MM.1S (cell line): ENCODE data around the gene WDFY4.

Experiments
- DNase-seq: peaks from one replicate; pipeline ENCODE4 v3.0.0-alpha.2; 2015
- H2AFZ ChIP-seq: fragments of 300-600 bp; sonication (generic); 2 replicates; pipeline ENCODE4 v1.6.0; 2016; ENCODE audit warnings: antibody characterized with exemption, low read length
- H3F3A ChIP-seq: fragments of 300-600 bp; sonication (generic); 2 replicates; pipeline ENCODE4 v1.6.1; 2016; ENCODE audit warnings: mild to moderate bottlenecking, antibody characterized with exemption, low read length, moderate library complexity, mixed read lengths; ENCODE audit not compliant: insufficient read depth
- H3K27ac ChIP-seq: fragments of 300-600 bp; sonication (generic); 2 replicates; pipeline ENCODE4 v1.5.1; 2016; ENCODE audit warnings: mild to moderate bottlenecking, low read length
- H3K27me3 ChIP-seq: fragments of 300-600 bp; sonication (generic); replicated peaks from 2 replicates; pipeline ENCODE4 v1.6.0; 2016; ENCODE audit warnings: low read length; ENCODE audit not compliant: insufficient read depth
- H3K36me3 ChIP-seq: fragments of 300-600 bp; sonication (generic); replicated peaks from 2 replicates; pipeline ENCODE4 v1.6.1; 2016; ENCODE audit warnings: mild to moderate bottlenecking, low read length, mixed read lengths; ENCODE audit not compliant: insufficient read depth
- H3K4me1 ChIP-seq: fragments of 300-600 bp; sonication (generic); 2 replicates; pipeline ENCODE4 v1.6.1; 2016; ENCODE audit warnings: low read length, mixed read lengths
- H3K4me2 ChIP-seq: fragments of 300-600 bp; sonication (generic); 2 replicates; pipeline ENCODE4 v1.6.0; 2016; ENCODE audit warnings: low read depth, low read length
- H3K4me3 ChIP-seq: fragments of 300-600 bp; sonication (generic); 2 replicates; pipeline ENCODE4 v1.5.1; 2016; ENCODE audit warnings: low read length, mixed read lengths
- H3K79me2 ChIP-seq: fragments of 300-600 bp; sonication (generic); 2 replicates; pipeline ENCODE4 v1.6.1; 2016; ENCODE audit warnings: mixed run types, low read length, mixed read lengths
- H3K9ac ChIP-seq: fragments of 300-600 bp; sonication (generic); 2 replicates; pipeline ENCODE4 v1.6.1; 2016; ENCODE audit warnings: low read length, mixed read lengths
- H3K9me2 ChIP-seq: fragments of 300-600 bp; sonication (generic); replicated peaks from 2 replicates; pipeline ENCODE4 v1.6.1; 2016; ENCODE audit warnings: mild to moderate bottlenecking, low read length, mixed read lengths; ENCODE audit not compliant: insufficient read depth
- H3K9me3 ChIP-seq: fragments of 300-600 bp; sonication (generic); replicated peaks from 2 replicates; pipeline ENCODE4 v1.6.1; 2016; ENCODE audit warnings: mild to moderate bottlenecking, low read length, mixed read lengths; ENCODE audit not compliant: insufficient read depth
- H4K20me1 ChIP-seq: fragments of 300-600 bp; sonication (generic); 2 replicates; pipeline ENCODE4 v1.6.1; 2016; ENCODE audit warnings: mild to moderate bottlenecking, low read length, moderate library complexity, mixed read lengths; ENCODE audit not compliant: insufficient read depth
- EZH2 ChIP-seq: fragments of 300-600 bp; sonication (generic); optimal IDR thresholded peaks from 2 replicates; pipeline ENCODE3; 2017; ENCODE audit warnings: low read depth, mild to moderate bottlenecking, antibody characterized with exemption, low read length, mixed read lengths
- EZH2phosphoT487 ChIP-seq: fragments of 300-600 bp; sonication (generic); IDR thresholded peaks from 2 replicates; pipeline ENCODE4 v1.6.1; 2018; ENCODE audit warnings: antibody characterized with exemption, low read length
- TF ChIP-seq, protein P1 (sequence below): fragments of 300-600 bp; sonication (generic); IDR thresholded peaks from 2 replicates; pipeline ENCODE4 v1.5.1; 2016; ENCODE audit warnings: antibody characterized with exemption, low read length, mixed read lengths

The WDFY4 gene

DNA sequence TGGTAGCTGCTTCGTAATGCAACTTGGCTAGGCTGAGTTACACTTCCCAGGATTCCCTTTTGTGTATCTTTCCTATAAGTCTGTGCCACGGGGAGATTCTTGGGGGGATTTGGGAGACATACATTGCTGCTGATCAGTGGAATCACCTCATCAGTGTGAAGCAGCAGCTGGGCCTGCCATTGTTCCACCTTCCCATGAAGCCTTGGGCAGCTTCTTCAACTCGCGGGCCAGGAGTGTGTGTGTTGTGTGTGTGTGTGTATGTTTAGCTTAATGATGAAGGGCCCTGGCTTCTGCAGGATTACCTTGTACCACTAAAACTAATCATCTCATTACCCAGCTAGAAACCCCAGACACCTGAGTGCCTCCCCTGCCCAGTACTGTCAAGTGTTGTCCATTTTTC is 46.5 kb upstream of the WDFY4 start:
- Histone ChIP-seq H3K4me2 (no peak overlapping the region), H3K9me3 (no peaks in the 10 kb centered on the region), H4K20me1 (no peaks in the 10 kb centered on the region), H3F3A (peaks cover 19% of the 10 kb centered on the region), H3K4me1 (peaks cover 54% of the 10 kb centered on the region), H3K27ac (no peak overlapping the region), H3K4me3 (no peak overlapping the region), H3K79me2 (no peaks in the 10 kb centered on the region), H3K9ac (no peak overlapping the region), H3K27me3 (no peaks in the 10 kb centered on the region), H2AFZ (no peak overlapping the region), H3K9me2 (no peaks in the 10 kb centered on the region), H3K36me3 (no peaks in the 10 kb centered on the region)
- DNase-seq: no peak
- TF ChIP-seq EZH2phosphoT487: no peak
- TF ChIP-seq, protein P1, sequence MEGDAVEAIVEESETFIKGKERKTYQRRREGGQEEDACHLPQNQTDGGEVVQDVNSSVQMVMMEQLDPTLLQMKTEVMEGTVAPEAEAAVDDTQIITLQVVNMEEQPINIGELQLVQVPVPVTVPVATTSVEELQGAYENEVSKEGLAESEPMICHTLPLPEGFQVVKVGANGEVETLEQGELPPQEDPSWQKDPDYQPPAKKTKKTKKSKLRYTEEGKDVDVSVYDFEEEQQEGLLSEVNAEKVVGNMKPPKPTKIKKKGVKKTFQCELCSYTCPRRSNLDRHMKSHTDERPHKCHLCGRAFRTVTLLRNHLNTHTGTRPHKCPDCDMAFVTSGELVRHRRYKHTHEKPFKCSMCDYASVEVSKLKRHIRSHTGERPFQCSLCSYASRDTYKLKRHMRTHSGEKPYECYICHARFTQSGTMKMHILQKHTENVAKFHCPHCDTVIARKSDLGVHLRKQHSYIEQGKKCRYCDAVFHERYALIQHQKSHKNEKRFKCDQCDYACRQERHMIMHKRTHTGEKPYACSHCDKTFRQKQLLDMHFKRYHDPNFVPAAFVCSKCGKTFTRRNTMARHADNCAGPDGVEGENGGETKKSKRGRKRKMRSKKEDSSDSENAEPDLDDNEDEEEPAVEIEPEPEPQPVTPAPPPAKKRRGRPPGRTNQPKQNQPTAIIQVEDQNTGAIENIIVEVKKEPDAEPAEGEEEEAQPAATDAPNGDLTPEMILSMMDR: no peak
- TF ChIP-seq EZH2: no peak

- no peak for TF ChIP-seq EZH2
- TF ChIP-seq, protein P1: no peak
- TF ChIP-seq EZH2phosphoT487: no peak
- no peaks in the 10 kb centered on the region for H3K79me2 ChIP-seq
- H3K9me3 ChIP-seq: no peaks in the 10 kb centered on the region
- H3K27me3 ChIP-seq: no peaks in the 10 kb centered on the region
- H3K4me1 ChIP-seq: peaks cover 46% of the 10 kb centered on the region
- no peak overlapping the region for H3K27ac ChIP-seq
- H2AFZ ChIP-seq: no peak overlapping the region
- H3K4me3 ChIP-seq: no peak overlapping the region; the same call in 1 of the 2 replicates
- H3K4me2 ChIP-seq: peak overlapping the region; percentile 64
- DNase-seq: peak; percentile 21
- H3F3A ChIP-seq: peaks cover 13% of the 10 kb centered on the region
- H4K20me1 ChIP-seq: no peaks in the 10 kb centered on the region
- no peaks in the 10 kb centered on the region for H3K36me3 ChIP-seq
- no peak overlapping the region for H3K9ac ChIP-seq
- H3K9me2 ChIP-seq: no peaks in the 10 kb centered on the region
Measured at GRCh38 chr10:48638739-48639527, 45.7 kb upstream of the WDFY4 start.

DNA sequence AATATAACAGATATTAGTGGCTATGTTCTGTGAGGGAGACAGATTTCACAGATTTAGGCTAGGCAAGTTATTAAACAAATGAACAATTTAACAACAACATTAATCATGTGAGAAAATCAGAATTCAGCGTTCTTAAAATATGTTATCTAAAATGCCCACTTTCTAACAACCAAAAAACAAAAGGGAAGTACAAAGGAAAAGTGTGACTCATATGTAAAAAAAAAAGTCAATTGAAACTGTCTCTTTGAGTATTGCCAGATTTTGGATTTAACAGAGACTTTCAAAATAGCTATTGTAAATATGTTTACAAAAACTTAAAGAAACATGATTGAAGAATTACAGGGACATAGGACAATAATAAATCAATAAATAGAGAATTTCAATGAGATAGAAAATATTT is 45.0 kb upstream of the WDFY4 start:
- Histone ChIP-seq H3K9me3 (no peaks in the 10 kb centered on the region), H4K20me1 (no peaks in the 10 kb centered on the region), H3K79me2 (no peaks in the 10 kb centered on the region), H3F3A (peaks cover 6% of the 10 kb centered on the region), H3K27ac (no peak overlapping the region), H3K36me3 (no peaks in the 10 kb centered on the region), H3K9me2 (no peaks in the 10 kb centered on the region), H2AFZ (no peak overlapping the region), H3K4me1 (peaks cover 40% of the 10 kb centered on the region), H3K4me2 (peak overlapping the region; percentile 64), H3K27me3 (no peaks in the 10 kb centered on the region), H3K4me3 (no peak overlapping the region; the same call in 1 of the 2 replicates), H3K9ac (0 out of 2 replicates have a peak overlapping the region, but pooled peaks have one; percentile 5)
- DNase-seq: no peak
- TF ChIP-seq, protein P1: no peak
- TF ChIP-seq EZH2phosphoT487 (no peak), EZH2 (no peak)
